Karpas-422 (cell line): ENCODE results near the gene PRKCH. TPM values are rescaled to one million over a fixed set of nuclear protein-coding genes. Genes with fewer than 3 reads are reported as not detected.
A peak's percentile ranks its signal among the peaks of the same experiment; 100 is the strongest.

Experiments
- DNase-seq: peaks from one replicate; pipeline ENCODE4 v3.0.0-alpha.2; 2015
- H2AFZ ChIP-seq: fragments of 200-600 bp; sonication (generic); 2 replicates; pipeline ENCODE4 v1.6.1; 2014; ENCODE audit warnings: antibody characterized with exemption, low read length, mixed read lengths
- H3K27ac ChIP-seq: fragments of 200-600 bp; sonication (generic); 2 replicates; pipeline ENCODE4 v1.5.1; 2014; ENCODE audit warnings: mild to moderate bottlenecking, low read length, moderate library complexity
- H3K27me3 ChIP-seq: fragments of 200-600 bp; sonication (generic); 2 replicates; pipeline ENCODE4 v1.6.1; 2014; ENCODE audit warnings: low read length, mixed read lengths
- H3K36me3 ChIP-seq: fragments of 200-600 bp; sonication (generic); 2 replicates; pipeline ENCODE4 v1.6.1; 2014; ENCODE audit warnings: low read length, mixed read lengths; ENCODE audit not compliant: insufficient read depth
- H3K4me1 ChIP-seq: fragments of 200-600 bp; sonication (generic); 2 replicates; pipeline ENCODE4 v1.6.1; 2014; ENCODE audit warnings: mild to moderate bottlenecking, low read length, mixed read lengths
- H3K4me2 ChIP-seq: fragments of 200-600 bp; sonication (generic); 2 replicates; pipeline ENCODE4 v1.6.1; 2014; ENCODE audit warnings: low read length, low read depth, mild to moderate bottlenecking; ENCODE audit not compliant: poor library complexity, severe bottlenecking
- H3K4me3 ChIP-seq: fragments of 200-600 bp; sonication (generic); 2 replicates; pipeline ENCODE4 v1.5.1; 2014; ENCODE audit warnings: mild to moderate bottlenecking, antibody characterized with exemption, low read length, mixed read lengths
- H3K79me2 ChIP-seq: fragments of 200-600 bp; sonication (generic); 2 replicates; pipeline ENCODE4 v1.6.1; 2014; ENCODE audit warnings: mild to moderate bottlenecking, low read length, mixed read lengths
- H3K9ac ChIP-seq: fragments of 200-600 bp; sonication (generic); 2 replicates; pipeline ENCODE4 v1.6.0; 2014; ENCODE audit warnings: low read length
- H3K9me2 ChIP-seq: fragments of 200-600 bp; sonication (generic), shearing (Covaris generic); replicated peaks from 2 replicates; pipeline ENCODE4 v1.6.0; 2014; ENCODE audit warnings: mild to moderate bottlenecking, low read length, moderate library complexity; ENCODE audit not compliant: insufficient read depth
- H3K9me3 ChIP-seq: fragments of 300-700, 200-600 bp; sonication (generic); 2 replicates; pipeline ENCODE4 v1.6.1; 2014; ENCODE audit warnings: low read length, mixed read lengths
- H4K20me1 ChIP-seq: fragments of 200-600 bp; sonication (generic); 2 replicates; pipeline ENCODE4 v1.6.1; 2014; ENCODE audit warnings: mild to moderate bottlenecking, antibody characterized with exemption, low read length, low read depth; ENCODE audit not compliant: insufficient read depth
- total RNA-seq: library from RNA; depleted of rRNA; stranded (reverse); fragments of >200 nt; shearing (Covaris generic); gene quantifications from 2 replicates; pipeline ENCODE4 v1.2.3, GENCODE V29; 2014; ENCODE audit warnings: low replicate concordance

Gene PRKCH
- total RNA-seq, 1 experiment from 2014 or later, result 7.0 TPM

DNA sequence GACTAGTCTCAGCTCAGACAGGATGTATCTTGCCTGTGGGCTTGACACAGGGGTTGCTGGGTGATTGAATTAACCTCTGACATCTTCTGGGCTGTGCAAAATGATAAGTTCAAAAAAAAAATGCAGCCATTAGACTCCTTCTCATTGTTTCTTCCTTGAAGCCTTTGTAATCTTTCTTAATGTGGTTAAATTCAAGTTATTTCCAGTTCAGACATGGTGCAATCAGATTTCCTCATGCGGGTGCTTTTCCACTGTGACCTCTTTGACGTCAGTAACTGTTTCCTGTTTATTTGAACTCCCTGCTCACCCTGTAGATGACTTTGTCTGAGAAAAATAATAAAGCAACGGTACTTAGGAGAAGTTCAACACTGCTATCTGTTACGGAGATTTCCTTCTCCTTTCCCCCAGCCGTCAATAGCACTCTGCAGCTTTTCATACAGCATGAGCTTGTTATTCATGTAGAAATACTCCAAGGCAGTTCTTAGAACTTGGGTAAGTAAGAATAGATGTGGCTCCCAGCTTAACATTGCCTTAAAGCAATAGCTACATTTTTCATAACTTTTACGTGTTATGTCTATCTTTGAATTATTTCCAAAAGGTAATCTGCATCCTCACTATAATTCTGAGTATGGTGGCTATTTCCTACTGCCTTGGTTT lies 155.5 kb downstream of the PRKCH start:
- DNase-seq, result peak; percentile 81
- Histone ChIP-seq H3K4me2 (peak overlapping the region; percentile 64), H3K4me3 (peak overlapping the region; percentile 18; the same call in 1 of the 2 replicates), H3K36me3 (no peaks in the 10 kb centered on the region), H3K79me2 (no peaks in the 10 kb centered on the region), H3K9me2 (no peaks in the 10 kb centered on the region), H3K9me3 (no peaks in the 10 kb centered on the region), H3K27ac (peak overlapping the region; percentile 85), H4K20me1 (no peaks in the 10 kb centered on the region), H3K4me1 (peaks cover 74% of the 10 kb centered on the region), H3K27me3 (no peaks in the 10 kb centered on the region), H3K9ac (peak overlapping the region; percentile 52), H2AFZ (peak overlapping the region; percentile 72)

DNA sequence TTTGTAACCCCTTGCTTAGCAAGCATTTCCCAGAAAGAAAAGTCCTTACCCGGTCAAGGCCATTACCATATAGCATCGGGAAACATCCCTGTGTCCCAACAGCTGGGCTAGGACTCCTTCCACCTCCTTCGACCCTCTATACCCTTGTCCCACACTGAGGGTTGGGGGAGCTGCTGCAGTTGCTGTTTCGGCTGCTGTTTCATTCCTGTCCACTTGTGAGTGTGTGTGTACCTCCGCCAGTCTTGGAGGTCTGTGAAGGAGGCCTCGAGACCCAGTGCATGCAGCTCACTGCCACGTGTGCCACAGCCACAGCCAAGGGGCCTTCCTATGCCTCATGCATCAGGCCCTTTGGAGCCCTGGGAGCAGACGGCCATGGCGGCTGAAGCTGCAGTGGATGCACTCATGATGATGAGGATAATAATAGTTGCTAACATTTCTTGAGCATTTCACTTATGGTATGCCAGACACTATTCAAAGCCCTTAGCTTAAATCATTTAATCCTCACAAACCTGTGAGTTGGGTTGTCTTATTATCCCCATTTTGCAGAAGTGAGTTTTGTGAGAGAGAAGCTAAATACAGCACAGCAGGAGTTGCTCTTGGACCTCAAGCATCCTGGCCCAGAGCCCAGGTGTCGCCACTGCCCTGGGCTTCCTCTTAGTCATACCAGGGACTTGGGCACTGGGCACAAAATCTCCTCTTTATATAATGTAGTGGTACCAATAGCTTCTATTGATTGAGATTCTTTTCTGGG lies 156.5 kb downstream of the PRKCH start:
- Histone ChIP-seq H3K79me2 (no peaks in the 10 kb centered on the region), H3K36me3 (no peaks in the 10 kb centered on the region), H3K9me2 (no peaks in the 10 kb centered on the region), H3K4me3 (peak overlapping the region; percentile 18), H3K4me1 (peaks cover 64% of the 10 kb centered on the region), H3K9me3 (no peaks in the 10 kb centered on the region), H4K20me1 (no peaks in the 10 kb centered on the region), H3K9ac (peak overlapping the region; percentile 52), H3K27me3 (no peaks in the 10 kb centered on the region), H3K4me2 (peak overlapping the region; percentile 64), H2AFZ (peak overlapping the region; percentile 72), H3K27ac (peak overlapping the region; percentile 85)
- DNase-seq, result peak; percentile 84

DNA sequence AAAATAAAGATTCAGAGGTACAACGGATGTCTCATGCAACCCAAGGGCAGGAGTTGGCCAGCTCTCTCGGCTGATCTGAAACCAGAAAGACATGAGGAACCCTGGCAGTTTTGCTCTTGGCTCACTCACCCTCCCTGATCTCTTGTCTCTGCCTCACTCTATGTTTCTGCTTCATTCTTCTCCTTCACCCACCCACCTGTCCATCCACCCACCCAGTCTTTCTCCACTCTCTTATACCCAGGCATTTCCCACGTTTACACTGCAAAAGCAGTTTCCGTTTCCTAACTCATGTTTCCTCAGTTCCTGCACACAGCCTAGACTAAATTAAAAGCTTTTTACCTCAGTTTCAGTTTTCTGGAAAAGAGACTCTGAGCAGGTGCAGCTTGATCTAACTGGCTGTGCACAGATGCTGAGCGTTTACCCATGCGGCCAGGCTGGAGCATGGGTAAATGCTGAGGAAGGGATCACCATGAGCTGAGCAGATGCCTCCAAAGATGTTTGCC lies 157.6 kb downstream of the PRKCH start:
- H3K4me3 ChIP-seq, result peak overlapping the region; percentile 18
- H3K27me3 ChIP-seq, result no peaks in the 10 kb centered on the region
- no peaks in the 10 kb centered on the region for H3K9me3 ChIP-seq

DNA sequence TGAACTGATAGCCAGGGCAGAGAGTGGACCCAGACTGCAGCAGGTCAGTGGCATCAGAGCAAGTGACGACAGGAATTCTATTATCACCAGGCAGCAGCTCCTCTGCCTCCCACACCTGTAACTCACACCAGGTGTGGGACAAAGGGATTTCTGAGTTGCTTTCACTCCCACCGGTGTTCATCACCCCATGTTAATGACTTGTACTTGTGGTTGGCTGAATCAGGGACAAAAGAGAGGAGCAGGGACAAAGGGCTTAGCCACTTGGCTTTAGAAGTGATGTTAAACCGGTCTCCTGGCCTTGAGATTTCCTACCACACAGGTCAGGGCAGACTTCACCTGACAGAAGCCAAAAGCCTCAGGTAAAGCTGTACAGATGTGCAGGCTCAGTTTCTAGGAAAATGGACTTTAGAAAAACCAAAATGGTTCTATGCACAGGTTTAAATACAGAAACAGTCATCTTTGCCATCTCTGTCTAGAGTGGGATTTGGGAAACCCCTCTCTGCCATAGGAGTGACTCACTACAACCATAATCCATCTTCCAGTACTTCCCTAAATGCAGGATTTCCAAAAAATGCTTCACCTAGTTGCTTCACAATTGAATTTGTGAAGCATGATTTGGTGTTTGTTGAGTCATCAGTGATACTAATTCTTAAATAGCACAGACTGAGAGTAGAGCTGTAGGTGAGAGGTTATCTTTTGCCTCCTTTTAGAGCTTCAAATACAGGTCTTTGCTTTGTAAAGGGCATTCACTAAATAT lies 158.5 kb downstream of the PRKCH start:
- H3K9me3 ChIP-seq, result no peaks in the 10 kb centered on the region
- no peak overlapping the region for H3K4me3 ChIP-seq
- H3K27me3 ChIP-seq, result no peaks in the 10 kb centered on the region
- peak overlapping the region; percentile 85; the same call in 1 of the 2 replicates for H3K27ac ChIP-seq
- DNase-seq, result no peak
- peak overlapping the region; percentile 64 for H3K4me2 ChIP-seq
- no peaks in the 10 kb centered on the region for H4K20me1 ChIP-seq
- H3K4me1 ChIP-seq, result peaks cover 46% of the 10 kb centered on the region
- peak overlapping the region; percentile 73; the same call in 1 of the 2 replicates for H2AFZ ChIP-seq
- H3K79me2 ChIP-seq, result no peaks in the 10 kb centered on the region
- no peaks in the 10 kb centered on the region for H3K9me2 ChIP-seq
- H3K9ac ChIP-seq, result peak overlapping the region; percentile 52; the same call in 1 of the 2 replicates
- H3K36me3 ChIP-seq, result no peaks in the 10 kb centered on the region

More for the DNA sequence above, 157.6 kb downstream of the PRKCH start:
- H4K20me1 ChIP-seq, result no peaks in the 10 kb centered on the region
- H3K36me3 ChIP-seq, result no peaks in the 10 kb centered on the region
- no peaks in the 10 kb centered on the region for H3K9me2 ChIP-seq
- H3K79me2 ChIP-seq, result no peaks in the 10 kb centered on the region
- peak overlapping the region; percentile 64 for H3K4me2 ChIP-seq
- peak overlapping the region; percentile 73 for H2AFZ ChIP-seq
- H3K4me1 ChIP-seq, result peaks cover 53% of the 10 kb centered on the region
- peak overlapping the region; percentile 85 for H3K27ac ChIP-seq
- peak overlapping the region; percentile 52 for H3K9ac ChIP-seq
- DNase-seq, result peak; percentile 81

DNA sequence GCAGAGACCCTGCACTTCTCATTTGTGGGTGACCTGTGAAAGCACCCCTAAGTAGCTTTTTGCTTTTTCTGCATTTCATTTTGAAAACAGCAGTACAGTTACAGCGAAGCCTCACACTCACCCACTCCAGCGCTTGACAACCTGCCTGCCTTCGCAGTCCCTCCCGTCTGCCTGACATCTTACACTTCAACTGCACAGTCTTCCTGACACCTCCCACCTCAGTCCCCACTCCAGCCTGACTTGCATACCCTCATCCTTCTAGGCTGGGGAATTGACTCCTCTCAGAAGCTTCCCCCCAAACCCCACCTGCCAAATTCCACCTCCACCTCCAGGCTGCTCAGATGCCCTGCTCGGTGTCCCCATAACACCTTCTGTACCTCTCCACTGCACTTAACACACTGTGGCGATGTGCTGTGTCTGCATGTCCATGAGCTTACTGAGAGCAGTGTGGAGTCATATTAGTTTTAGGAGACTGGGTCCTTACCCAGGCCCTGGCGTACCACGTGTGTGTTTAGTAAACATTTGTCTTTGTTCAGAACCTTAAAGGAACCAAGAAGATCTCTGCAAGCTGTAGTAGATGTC lies 159.4 kb downstream of the PRKCH start:
- H3K79me2 ChIP-seq, result no peaks in the 10 kb centered on the region
- no peak overlapping the region for H3K4me2 ChIP-seq
- H3K4me3 ChIP-seq, result no peak overlapping the region
- peaks cover 43% of the 10 kb centered on the region for H3K4me1 ChIP-seq
- H3K36me3 ChIP-seq, result no peaks in the 10 kb centered on the region
- no peak overlapping the region for H3K27ac ChIP-seq
- H3K9me3 ChIP-seq, result no peaks in the 10 kb centered on the region
- no peaks in the 10 kb centered on the region for H4K20me1 ChIP-seq
- no peaks in the 10 kb centered on the region for H3K9me2 ChIP-seq
- H2AFZ ChIP-seq, result no peak overlapping the region
- H3K27me3 ChIP-seq, result no peaks in the 10 kb centered on the region
- H3K9ac ChIP-seq, result no peak overlapping the region
- no peak for DNase-seq

DNA sequence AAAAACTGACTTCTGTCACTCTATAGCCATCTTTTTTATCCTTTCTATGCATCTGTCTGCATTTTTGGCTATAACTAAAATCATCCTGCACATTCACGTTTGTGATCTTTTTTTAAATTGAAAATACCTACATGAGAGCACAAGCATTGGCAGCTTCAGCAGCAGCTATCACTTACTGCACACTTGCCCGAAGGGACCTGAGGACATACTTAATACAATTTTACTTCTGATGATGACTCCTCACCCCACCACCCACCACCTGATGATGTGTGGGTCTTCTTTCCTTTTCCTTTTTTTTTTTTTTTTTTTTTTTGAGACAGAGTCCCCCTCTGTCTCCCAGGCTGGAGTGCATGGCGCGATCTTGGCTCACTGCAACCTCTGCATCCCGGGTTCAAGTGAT lies 160.3 kb downstream of the PRKCH start:
- Histone ChIP-seq H3K27ac (no peak overlapping the region), H3K4me1 (peaks cover 35% of the 10 kb centered on the region)

DNA sequence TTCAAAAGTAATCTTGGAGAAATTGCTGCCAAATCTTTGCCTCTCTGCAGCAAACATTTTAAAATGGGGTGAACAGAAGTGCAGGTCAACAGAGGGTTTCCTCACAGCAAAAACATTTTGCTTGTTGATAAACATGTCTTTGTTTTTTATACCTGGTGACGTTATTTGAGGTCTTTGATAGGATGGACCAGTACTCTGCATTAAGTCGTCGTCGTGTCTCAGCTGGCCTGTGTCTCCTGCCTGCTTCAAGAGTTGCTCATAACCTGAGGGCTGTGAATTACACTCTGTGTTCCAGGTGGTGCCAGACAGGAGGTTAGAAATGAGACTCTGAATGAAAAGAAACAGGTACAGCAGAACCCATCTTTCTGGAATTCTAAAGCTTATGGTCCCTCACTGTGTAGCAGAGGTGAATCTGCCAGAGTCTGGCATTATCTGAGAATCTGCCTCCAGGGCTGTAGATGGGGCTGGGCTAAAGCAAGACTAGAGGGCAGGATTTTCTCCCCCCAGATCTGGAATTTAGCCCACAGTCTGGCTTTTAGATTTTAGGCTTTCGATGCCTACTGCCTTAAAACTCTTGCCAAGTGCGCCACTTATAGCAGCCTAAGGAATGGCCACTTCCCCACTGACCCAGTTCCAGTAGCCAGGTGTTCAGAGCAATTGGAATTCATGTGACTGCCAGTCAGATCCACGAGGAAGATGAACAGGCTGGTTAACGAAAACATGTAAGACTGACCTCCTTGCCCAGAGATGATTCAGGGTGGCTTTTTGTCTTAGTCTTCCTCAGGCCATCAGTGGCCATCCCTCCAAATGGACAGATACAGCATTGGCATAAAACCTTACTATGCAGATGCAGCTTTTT lies 161.2 kb downstream of the PRKCH start:
- no peaks in the 10 kb centered on the region for H3K9me3 ChIP-seq
- H3K27ac ChIP-seq, result no peak overlapping the region
- H3K9ac ChIP-seq, result no peak overlapping the region
- H4K20me1 ChIP-seq, result no peaks in the 10 kb centered on the region
- H2AFZ ChIP-seq, result no peak overlapping the region
- no peaks in the 10 kb centered on the region for H3K79me2 ChIP-seq
- no peaks in the 10 kb centered on the region for H3K9me2 ChIP-seq
- H3K27me3 ChIP-seq, result no peaks in the 10 kb centered on the region
- DNase-seq, result no peak
- no peak overlapping the region for H3K4me2 ChIP-seq
- no peak overlapping the region for H3K4me3 ChIP-seq
- peaks cover 26% of the 10 kb centered on the region for H3K4me1 ChIP-seq
- no peaks in the 10 kb centered on the region for H3K36me3 ChIP-seq

More for the DNA sequence above, 160.3 kb downstream of the PRKCH start:
- Histone ChIP-seq H4K20me1 (no peaks in the 10 kb centered on the region), H3K79me2 (no peaks in the 10 kb centered on the region), H3K9me2 (no peaks in the 10 kb centered on the region), H3K4me3 (no peak overlapping the region), H3K27me3 (no peaks in the 10 kb centered on the region), H3K9me3 (no peaks in the 10 kb centered on the region), H2AFZ (no peak overlapping the region), H3K36me3 (no peaks in the 10 kb centered on the region), H3K4me2 (no peak overlapping the region), H3K9ac (no peak overlapping the region)
- DNase-seq, result no peak
